Dedifferentiated amniotic fluid mesenchymal stem cell (primary cell): ENCODE data around the gene TRIM47.

Experiments
- DNase-seq: peaks from one replicate; pipeline ENCODE4 v3.0.0-alpha.2; 2016; ENCODE audit errors: extremely low spot score

The TRIM47 gene, protein sequence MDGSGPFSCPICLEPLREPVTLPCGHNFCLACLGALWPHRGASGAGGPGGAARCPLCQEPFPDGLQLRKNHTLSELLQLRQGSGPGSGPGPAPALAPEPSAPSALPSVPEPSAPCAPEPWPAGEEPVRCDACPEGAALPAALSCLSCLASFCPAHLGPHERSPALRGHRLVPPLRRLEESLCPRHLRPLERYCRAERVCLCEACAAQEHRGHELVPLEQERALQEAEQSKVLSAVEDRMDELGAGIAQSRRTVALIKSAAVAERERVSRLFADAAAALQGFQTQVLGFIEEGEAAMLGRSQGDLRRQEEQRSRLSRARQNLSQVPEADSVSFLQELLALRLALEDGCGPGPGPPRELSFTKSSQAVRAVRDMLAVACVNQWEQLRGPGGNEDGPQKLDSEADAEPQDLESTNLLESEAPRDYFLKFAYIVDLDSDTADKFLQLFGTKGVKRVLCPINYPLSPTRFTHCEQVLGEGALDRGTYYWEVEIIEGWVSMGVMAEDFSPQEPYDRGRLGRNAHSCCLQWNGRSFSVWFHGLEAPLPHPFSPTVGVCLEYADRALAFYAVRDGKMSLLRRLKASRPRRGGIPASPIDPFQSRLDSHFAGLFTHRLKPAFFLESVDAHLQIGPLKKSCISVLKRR

DNA sequence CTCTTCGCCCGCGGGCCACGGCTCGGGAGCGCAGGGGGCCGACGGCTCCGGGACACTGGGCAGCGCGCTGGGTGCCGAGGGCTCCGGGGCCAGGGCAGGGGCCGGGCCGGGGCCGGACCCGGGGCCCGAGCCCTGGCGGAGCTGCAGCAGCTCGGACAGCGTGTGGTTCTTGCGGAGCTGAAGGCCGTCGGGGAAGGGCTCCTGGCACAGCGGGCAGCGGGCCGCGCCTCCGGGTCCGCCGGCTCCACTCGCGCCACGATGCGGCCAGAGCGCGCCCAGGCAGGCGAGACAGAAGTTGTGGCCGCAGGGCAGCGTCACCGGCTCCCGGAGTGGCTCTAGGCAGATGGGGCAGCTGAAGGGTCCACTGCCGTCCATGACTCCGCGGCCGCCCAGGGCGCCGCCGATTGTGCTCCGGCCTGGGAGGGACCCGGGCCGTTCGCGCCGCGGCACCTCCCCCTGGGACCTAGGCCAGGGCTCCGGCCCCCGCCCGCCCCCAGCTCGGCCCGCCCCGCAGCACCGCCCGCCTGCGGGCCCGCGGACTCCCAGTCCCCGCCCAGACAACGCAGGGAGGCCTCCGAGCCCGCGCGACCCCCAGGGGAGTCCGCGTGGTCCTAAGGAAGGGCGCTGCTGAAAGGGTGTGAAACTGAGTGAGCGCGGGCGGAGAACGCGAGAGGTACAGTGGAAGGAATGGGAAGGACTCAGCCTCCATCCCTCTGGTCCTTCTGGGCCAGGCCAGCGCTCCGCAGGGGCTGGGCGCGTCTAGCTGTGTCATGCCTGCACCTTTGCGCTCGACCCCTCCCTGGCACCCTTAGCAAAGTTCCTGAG lies at the start of gene TRIM47:
Gene TRIM47, minus strand, starts transcription at position 408 of the 825 bp plus-strand sequence. Its CDS starts 33 bp downstream, at position 375.
- no peak for DNase-seq

GRCh38 chr17:75927286-75927922 lies 49.0 kb upstream of the TRIM47 start:
- DNase-seq = no peak

DNA sequence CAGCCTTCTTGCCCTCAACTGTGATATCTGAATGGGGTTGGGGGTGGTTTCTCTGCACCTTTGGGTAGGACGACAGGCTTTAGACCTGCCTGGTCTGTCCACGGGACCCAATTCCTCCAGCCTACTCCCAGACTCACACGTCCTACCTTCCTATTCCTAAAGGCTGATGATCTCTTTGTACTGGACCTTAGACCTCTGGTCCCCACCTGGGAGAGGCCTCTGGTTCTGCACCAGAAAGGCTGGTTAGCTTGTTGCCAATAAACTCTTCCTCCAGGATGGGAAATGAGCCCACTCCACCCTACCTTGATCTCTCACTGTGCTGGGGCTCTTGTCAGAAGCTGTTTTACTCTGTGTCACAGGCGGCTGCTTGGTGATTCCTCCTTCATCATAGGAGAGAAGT lies 48.1 kb upstream of the TRIM47 start:
- DNase-seq = no peak

GRCh38 chr17:75925912-75926311 lies 47.5 kb upstream of the TRIM47 start:
- no peak for DNase-seq

GRCh38 chr17:75925103-75925502 lies 46.7 kb upstream of the TRIM47 start:
- no peak for DNase-seq

DNA sequence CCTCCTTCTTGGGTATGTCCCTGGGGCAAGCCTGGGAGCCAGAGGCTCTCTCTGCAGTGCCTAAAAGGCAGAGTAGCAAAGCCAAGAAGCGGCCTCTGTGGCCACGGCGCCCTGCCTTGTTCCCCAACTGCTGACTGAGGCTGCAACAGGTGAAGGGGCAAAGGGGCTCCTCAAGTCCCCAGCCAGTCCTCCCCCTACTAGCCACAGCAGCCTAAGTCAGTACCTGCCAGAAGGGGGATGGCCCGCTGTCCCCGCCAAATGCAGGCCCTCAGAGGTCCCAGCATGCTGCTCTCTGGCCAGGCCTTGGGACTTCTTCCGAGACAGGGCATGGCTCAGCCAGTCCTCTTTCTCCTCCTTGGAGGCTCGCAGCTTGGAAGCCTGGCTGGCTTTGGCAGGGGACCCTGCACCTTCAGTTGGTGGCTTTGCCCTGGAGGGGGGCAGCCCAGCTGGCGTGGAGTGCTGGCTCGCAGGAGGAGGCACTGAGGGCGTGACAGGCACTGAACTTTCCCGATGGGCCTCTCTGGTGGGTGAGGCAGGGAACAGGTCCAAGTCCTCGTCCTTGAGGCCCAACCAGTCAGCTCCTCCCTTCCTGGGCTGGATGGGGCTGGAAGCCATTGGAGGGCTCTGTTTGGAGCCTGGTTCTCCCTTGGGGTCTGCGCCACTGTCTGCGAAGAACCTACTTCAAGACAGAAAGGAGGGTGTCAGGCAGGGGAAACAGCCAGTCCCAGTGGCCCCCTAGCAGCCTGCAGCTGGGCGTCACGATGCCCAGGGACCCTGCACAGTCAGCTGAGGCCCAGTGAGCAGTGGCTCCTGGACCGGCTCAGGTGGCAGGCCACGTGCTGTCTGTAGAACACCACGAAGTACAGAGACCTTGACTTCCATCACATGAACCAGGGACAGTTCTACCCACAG lies 44.8 kb upstream of the TRIM47 start:
- no peak for DNase-seq

- DNase-seq = no peak
These were observed 44.0 kb upstream of the TRIM47 start for GRCh38 chr17:75922173-75922961.

DNA sequence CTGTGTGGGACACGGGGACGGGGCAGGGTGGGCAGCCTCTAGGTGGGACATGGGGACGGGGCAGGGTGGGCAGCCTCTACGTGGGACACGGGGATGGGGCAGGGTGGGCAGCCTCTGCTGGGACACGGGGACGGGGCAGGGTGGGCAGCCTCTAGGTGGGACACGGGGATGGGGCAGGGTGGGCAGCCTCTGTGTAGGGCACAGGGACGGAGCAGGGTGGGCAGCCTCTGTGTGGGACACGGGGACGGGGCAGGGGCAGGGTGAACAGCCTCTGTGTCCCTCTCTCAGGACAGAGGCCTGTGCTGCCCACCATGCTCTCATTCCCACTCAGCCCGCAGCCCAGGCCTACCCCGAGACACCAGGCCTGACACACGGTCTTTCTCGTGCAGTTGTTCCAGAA lies 43.2 kb upstream of the TRIM47 start:
- no peak for DNase-seq

DNA sequence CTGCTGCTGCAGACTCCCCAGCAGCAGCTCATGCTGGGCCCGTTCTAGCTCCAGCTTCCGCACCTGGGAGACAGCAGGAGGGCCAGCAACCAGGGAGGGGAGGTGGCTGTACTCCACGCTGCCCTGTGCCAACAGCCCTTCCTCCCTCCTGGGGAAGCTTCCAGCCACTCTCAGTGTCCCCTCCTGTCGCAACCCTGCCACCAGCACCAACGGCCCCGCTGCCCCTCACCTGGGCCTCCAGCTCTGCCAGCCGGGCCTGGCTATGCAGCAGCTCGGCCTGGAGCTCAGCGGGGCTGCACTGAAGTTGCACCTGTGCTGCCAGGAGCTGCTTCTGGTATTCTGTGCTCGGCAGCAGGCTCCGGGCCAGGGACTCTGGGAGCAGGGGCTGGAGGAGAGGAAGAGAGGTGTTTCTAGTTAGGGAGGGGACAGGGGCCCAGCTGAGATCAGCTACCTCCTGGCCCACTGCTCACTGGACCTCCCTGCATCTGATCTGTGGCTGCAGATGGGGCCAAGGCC lies 41.7 kb upstream of the TRIM47 start:
- no peak for DNase-seq

DNA sequence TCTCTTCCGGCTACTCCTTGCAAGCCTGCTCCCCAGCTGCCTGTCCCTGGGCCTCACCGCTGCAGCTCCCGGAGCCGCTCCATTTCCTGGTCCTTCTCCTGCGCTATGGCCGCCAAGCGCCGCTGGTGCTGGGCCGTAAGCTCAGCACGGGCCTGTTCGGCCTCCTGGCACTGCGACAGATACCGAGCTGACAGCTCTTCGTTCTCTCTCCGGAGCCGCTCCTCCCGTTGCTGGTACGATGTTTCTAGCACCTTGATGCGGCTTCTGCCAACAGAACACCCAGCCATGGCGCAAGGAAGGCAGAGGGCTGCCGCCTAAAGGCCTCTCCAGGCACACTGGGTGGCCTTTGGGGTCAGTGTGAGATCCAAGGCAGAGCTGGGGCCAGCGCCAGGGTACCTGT lies 41.2 kb upstream of the TRIM47 start:
- DNase-seq = no peak

DNA sequence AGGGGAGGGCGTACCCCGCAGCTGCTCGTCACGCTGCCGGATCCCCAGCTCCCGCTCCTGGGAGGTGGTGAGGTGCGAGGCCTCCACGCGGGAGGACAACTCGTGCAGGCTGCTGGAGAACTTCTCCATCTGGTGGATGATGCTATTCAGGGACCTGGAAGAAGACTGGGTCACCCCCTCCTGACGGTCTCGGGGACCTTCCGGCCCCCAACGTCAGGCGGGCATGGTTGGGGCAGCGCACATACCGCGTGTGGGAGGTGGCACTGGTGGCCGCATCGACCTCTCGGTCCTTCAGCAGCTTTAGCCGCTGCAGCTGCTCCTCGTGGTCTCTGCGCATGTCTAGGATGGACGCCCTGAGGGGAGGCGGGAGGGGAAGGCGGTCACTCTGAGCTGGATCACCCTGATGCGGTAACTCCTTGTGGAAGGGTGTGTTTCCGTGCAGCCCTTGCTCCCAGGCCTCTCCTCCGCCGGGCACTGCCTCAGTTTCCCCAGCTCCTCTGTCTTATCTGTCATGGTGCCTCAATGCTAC lies 39.6 kb upstream of the TRIM47 start:
- no peak for DNase-seq

GRCh38 chr17:75917141-75917916 lies 38.9 kb upstream of the TRIM47 start:
- DNase-seq = no peak

DNA sequence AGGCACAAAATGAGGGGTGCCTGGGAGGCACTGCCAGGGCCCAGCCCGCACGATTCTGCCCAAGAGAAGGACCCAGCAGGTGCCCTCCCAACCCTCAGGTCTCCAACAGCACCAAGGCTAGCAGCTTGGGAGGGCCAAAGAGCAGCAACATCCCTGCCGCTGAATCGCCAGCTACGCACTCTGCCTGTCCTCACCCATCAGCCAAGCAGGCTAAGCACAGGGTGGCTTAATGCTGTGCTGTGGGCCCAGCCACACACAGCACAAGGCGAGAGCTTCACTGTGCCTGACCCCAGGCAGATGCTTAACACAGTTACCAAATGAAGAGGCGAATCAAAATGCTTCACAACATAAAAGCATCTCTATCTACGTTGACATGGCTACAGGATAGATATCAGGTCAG lies 36.9 kb upstream of the TRIM47 start:
- no peak for DNase-seq

DNA sequence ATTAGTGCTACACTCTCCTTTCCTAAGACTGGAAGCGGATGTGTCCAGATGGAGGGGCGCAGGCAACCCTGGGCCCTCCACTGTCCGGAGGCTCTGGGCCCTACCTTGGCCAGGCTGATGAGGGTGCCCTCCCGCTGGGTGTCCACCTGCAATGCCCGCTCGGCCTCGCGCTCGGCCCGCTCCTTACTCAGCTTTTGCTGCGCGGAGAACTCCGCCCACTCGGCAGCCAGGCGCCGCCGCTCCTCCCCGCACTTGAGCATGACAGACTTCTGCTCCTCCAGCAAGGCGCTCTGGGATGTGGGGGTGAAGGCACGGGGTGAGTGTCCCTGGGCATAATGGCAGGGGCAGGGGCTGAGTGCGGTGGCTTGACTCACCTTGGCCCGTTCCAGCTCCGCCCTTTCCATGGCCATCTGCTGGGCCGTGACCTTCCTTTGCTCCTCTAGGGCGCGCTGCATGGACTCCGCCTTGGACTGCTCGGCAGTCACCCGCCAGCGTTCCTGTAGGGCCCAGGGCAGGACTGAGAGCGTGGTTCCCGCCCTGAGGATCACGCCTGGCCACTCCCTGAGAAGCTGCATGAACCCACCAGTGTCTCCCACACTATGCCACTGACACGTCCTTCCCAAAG lies 36.4 kb upstream of the TRIM47 start:
- DNase-seq = no peak

DNA sequence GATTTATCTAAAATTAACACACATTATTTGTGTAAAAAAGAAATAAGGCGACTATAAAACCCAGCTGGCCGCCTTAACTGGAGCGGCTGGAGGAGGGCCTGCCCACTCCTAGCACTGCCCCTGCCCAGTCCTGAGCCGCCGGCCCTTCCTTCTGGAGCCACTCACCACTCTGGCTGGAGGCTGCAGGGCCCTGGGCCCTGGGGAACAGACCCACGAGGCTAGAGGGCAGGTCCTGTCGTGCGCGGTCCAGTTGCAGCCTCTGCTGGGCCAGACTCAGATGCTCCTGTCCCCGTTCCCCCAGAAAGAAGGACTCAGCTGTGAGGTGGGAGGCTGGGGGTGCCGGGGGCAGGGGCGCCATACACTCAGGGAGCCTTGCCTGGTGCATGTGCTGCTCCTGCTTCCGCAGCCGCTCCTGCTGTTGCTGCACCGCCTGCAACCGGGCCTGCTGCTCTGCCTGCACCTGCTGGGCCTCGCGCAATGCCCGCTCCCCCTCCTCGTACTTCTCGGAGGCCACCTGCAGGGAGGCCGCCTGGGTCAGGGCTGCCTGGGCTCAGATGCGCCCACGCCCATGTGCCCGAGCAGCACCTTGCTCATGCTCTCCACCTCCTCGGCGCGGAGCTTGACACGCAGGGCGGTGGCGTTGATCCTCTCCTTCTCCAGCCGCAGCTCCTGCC lies 35.3 kb upstream of the TRIM47 start:
- no peak for DNase-seq

GRCh38 chr17:75910699-75911098 lies 32.3 kb upstream of the TRIM47 start:
- no peak for DNase-seq

GRCh38 chr17:75909812-75910274 lies 31.5 kb upstream of the TRIM47 start:
- DNase-seq = no peak
